Testis (tissue), 2 donors: ENCODE measurements around the gene SKAP2.

Source experiments
- POLR2A ChIP-seq: fragments of 450-650 bp; IDR thresholded peaks from one replicate; pipeline ENCODE4 v1.6.1; 2017; ENCODE audit warnings: antibody characterized with exemption, mild to moderate bottlenecking, moderate library complexity
- TF ChIP-seq, protein P1 (sequence below), 3 experiments: fragments of 450-650 bp in 2 of 3; fragments of 200-600 bp in 1 of 3; sonication (generic) in 1 of 3; IDR thresholded peaks; one replicate each; pipeline ENCODE4 v1.5.1; 2016 to 2019; ENCODE audit warnings: antibody characterized with exemption in 3 of 3, mild to moderate bottlenecking in 2 of 3, moderate library complexity in 1 of 3

DNA sequence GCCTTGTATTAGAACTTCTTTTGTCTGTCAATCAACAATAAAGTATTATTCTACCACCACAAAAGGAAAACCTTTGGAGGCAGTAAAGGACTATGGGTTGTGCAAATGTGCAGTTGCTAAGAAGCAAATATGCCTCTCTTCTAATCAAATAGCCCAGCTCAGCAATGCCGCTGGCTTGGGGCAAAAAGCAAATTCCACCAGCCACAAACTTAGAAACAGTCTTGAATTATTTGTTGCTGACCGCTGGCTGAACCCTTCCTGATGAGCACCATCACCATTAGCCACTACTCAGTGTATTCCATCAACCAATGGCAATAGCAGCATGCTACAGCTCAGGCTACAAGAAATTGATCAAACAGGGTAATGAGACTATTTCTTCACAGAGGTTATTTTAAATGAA, 51.0 kb downstream of the SKAP2 start:
- TF ChIP-seq, protein P1, sequence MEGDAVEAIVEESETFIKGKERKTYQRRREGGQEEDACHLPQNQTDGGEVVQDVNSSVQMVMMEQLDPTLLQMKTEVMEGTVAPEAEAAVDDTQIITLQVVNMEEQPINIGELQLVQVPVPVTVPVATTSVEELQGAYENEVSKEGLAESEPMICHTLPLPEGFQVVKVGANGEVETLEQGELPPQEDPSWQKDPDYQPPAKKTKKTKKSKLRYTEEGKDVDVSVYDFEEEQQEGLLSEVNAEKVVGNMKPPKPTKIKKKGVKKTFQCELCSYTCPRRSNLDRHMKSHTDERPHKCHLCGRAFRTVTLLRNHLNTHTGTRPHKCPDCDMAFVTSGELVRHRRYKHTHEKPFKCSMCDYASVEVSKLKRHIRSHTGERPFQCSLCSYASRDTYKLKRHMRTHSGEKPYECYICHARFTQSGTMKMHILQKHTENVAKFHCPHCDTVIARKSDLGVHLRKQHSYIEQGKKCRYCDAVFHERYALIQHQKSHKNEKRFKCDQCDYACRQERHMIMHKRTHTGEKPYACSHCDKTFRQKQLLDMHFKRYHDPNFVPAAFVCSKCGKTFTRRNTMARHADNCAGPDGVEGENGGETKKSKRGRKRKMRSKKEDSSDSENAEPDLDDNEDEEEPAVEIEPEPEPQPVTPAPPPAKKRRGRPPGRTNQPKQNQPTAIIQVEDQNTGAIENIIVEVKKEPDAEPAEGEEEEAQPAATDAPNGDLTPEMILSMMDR (IDR thresholded peaks at IDR 0.05) = no peak
- TF ChIP-seq POLR2A = no peak
